GM12878 (cell line): ENCODE data around the gene GJB1. TPM values are rescaled to one million over a fixed set of nuclear protein-coding genes. Genes with fewer than 3 reads are reported as not detected.

Experiments
- ATAC-seq: fragments of 200-7000 bp; cut with Tn5 transposase; 3 replicates; pipeline ENCODE4 v1.9.1; 2020; ENCODE audit warnings: mild to moderate bottlenecking, moderate library complexity
- BruUV-seq: library from RNA; stranded (reverse); fragments of 400-500 nt; replicated peaks from 2 replicates; lab custom pipeline; 2021; lab: Mats Ljungman, UMichigan
- CTCF ChIA-PET: fragments of 300-600 bp; sonication (Branson Sonifier 250); formaldehyde crosslinking; extraction: SDS; loops from one replicate; lab custom pipeline; 2021; ENCODE audit warnings: inconsistent platforms; lab: Yijun Ruan, JAX
- POLR2A ChIA-PET: fragments of 350-600 bp; formaldehyde crosslinking; extraction: SDS; loops from one replicate; lab custom pipeline; 2021; ENCODE audit warnings: inconsistent platforms; lab: Charles Lee
- RAD21 ChIA-PET: fragments of 300-600 bp; sonication (Branson Sonifier 250); formaldehyde crosslinking; loops from one replicate; lab custom pipeline; 2023; ENCODE audit warnings: antibody characterized with exemption; ENCODE audit not compliant: unreplicated experiment; lab: Charles Lee
- SMC1A ChIA-PET: fragments of 300-600 bp; sonication (Branson Sonifier 250); formaldehyde crosslinking; loops from one replicate; lab custom pipeline; 2023; ENCODE audit not compliant: unreplicated experiment, uncharacterized antibody; lab: Charles Lee
- DNase-seq: peaks from one replicate; pipeline ENCODE4 v3.0.0-alpha.2; 2011; ENCODE audit warnings: low read depth, low spot score
- FAIRE-seq: peaks from 3 replicates; lab custom pipeline; 2011; peaks lifted over from hg19 to GRCh38; lab: Jason Lieb, UNC
- H2AFZ ChIP-seq: 2 replicates; pipeline ENCODE4 v1.6.0; 2011; ENCODE audit warnings: low read depth, low read length, control low read depth; ENCODE audit not compliant: control insufficient read depth
- H3K27ac ChIP-seq: 2 replicates; pipeline ENCODE4 v1.5.1; 2011; ENCODE audit warnings: control low read depth; ENCODE audit not compliant: control insufficient read depth, insufficient read depth
- H3K27me3 ChIP-seq, 2 experiments: replicated peaks in 1 of 2; 2 replicates each; pipeline versions ENCODE4 v1.6.0 to v1.6.1; 2011; ENCODE audit warnings: low read length in 1 of 2; ENCODE audit not compliant: control insufficient read depth in 2 of 2, insufficient read depth in 2 of 2
- H3K36me3 ChIP-seq, 2 experiments: 2 replicates each; pipeline ENCODE4 v1.5.1; 2011; ENCODE audit warnings: low read length in 1 of 2; ENCODE audit not compliant: control insufficient read depth in 2 of 2, insufficient read depth in 2 of 2
- H3K4me1 ChIP-seq: 2 replicates; pipeline ENCODE4 v1.6.1; 2011; ENCODE audit warnings: mild to moderate bottlenecking, low read length, moderate library complexity, mixed read lengths; ENCODE audit not compliant: control insufficient read depth, insufficient read depth
- H3K4me2 ChIP-seq: 2 replicates; pipeline ENCODE4 v1.6.0; 2011; ENCODE audit warnings: control low read depth; ENCODE audit not compliant: control insufficient read depth, insufficient read depth
- H3K4me3 ChIP-seq: fragments of 200-600 bp; sonication (generic); 2 replicates; pipeline ENCODE4 v1.5.1; 2016
- H3K79me2 ChIP-seq: 2 replicates; pipeline ENCODE4 v1.6.0; 2011; ENCODE audit warnings: low read length; ENCODE audit not compliant: control insufficient read depth, insufficient read depth
- H3K9ac ChIP-seq: 2 replicates; pipeline ENCODE4 v1.8.0; 2011; ENCODE audit warnings: low read length, control low read depth, mixed read lengths; ENCODE audit not compliant: control insufficient read depth, insufficient read depth
- H3K9me3 ChIP-seq: replicated peaks from 3 replicates; pipeline ENCODE4 v1.5.1; 2011; ENCODE audit warnings: mild to moderate bottlenecking, low read length; ENCODE audit not compliant: control insufficient read depth, insufficient read depth
- H4K20me1 ChIP-seq: 2 replicates; pipeline ENCODE4 v1.6.0; 2011; ENCODE audit not compliant: control insufficient read depth, insufficient read depth
- BHLHE40 ChIP-seq, 2 experiments: fragments of 450-650 bp in 1 of 2; IDR thresholded peaks; 2 replicates each; pipeline ENCODE4 v1.6.1; 2011 to 2017; ENCODE audit warnings: low read depth in 2 of 2, borderline replicate concordance in 1 of 2, improper control_type of control experiment in 1 of 2, low read length in 1 of 2, mild to moderate bottlenecking in 1 of 2
- ETV6 ChIP-seq, 2 experiments: fragments of 450-650 bp in 1 of 2; IDR thresholded peaks in 1 of 2; conservative IDR thresholded peaks in 1 of 2; 2 replicates each; pipeline ENCODE4 v1.6.1; 2014; ENCODE audit warnings: antibody characterized with exemption in 1 of 2, borderline replicate concordance in 1 of 2, low read depth in 1 of 2, mild to moderate bottlenecking in 1 of 2, moderate library complexity in 1 of 2
- NBN ChIP-seq: fragments of 450-650 bp; IDR thresholded peaks from 2 replicates; pipeline ENCODE4 v1.6.1; 2016
- RBBP5 ChIP-seq: fragments of 200-600 bp; sonication (generic); conservative IDR thresholded peaks from 2 replicates; pipeline ENCODE4 v1.6.1; 2016
- SMC3 ChIP-seq: IDR thresholded peaks from 2 replicates; pipeline ENCODE4 v1.6.1; 2011; ENCODE audit warnings: low read length, improper control_type of control experiment, borderline replicate concordance
- ZBED1 ChIP-seq: IDR thresholded peaks from 2 replicates; pipeline ENCODE4 v1.6.1; 2016; ENCODE audit warnings: borderline replicate concordance
- WGBS: methylation state at CpG from one replicate; pipeline ENCODE4 v1.1.6; 2016; ENCODE audit warnings: low lambda C conversion rate; ENCODE audit not compliant: insufficient replicate concordance, insufficient coverage; ENCODE audit errors: missing lambda C conversion rate; 5-methylcytosine and 5-hydroxymethylcytosine counted together
- in situ Hi-C: fragments of 300-500 bp; cut with MboI; formaldehyde crosslinking; loops from 9 replicates; pipeline ENCODE4 v1.14.3; 2018; ENCODE audit warnings: mixed read lengths
- intact Hi-C: fragments of 100-400 bp; cut with micrococcal nuclease; formaldehyde crosslinking; loops from one replicate; pipeline ENCODE4 v1.14.2; 2022; ENCODE audit not compliant: unreplicated experiment
- polyA plus RNA-seq, 11 experiments: library from polyadenylated mRNA; depleted of rRNA in 4 of 11; unstranded in 6 of 11; stranded (reverse) in 5 of 11; fragments of >200 nt; fragmentation: Nextera tagmentation in 4 of 11; fragmentation: Illumina TruSeq in 1 of 11; extraction: Ambion mirVana in 4 of 11; extraction: Trizol in 1 of 11; gene quantifications; 1 replicate in 1 of 11; 2 replicates in 10 of 11; pipeline versions ENCODE4 v1.2.1 to v1.2.3, GENCODE V29; 2011 to 2016; ENCODE audit warnings: inconsistent platforms in 2 of 11, missing spikeins in 2 of 11, low read depth in 1 of 11
- total RNA-seq, 4 experiments: library from RNA; depleted of rRNA in 3 of 4; stranded (reverse); fragments of >200 nt in 3 of 4; fragmentation: Illumina TruSeq in 1 of 4; extraction: Trizol in 1 of 4; gene quantifications; 2 replicates each; pipeline versions ENCODE4 v1.2.1 to v1.2.3, GENCODE V29; 2013 to 2021
- TF ChIP-seq, protein P1 (sequence below): IDR thresholded peaks from 2 replicates; pipeline ENCODE4 v1.6.1; 2011; ENCODE audit warnings: borderline replicate concordance, low read depth, mild to moderate bottlenecking, moderate library complexity, low read length; ENCODE audit not compliant: insufficient read depth, poor library complexity, severe bottlenecking
- TF ChIP-seq, protein P2 (sequence below): IDR thresholded peaks from 2 replicates; pipeline ENCODE4 v1.6.1; 2012; ENCODE audit warnings: mild to moderate bottlenecking, low read depth, low read length
- TF ChIP-seq, protein P3 (sequence below): fragments of 450-650 bp; formaldehyde crosslinking; IDR thresholded peaks from 2 replicates; pipeline ENCODE4 v1.4.0; 2022; ENCODE audit warnings: mild to moderate bottlenecking, moderate library complexity

Gene GJB1
- total and polyA plus RNA-seq, 10 of the 15 experiments (the other 5 are each of a cell fraction or from before 2014, with no cell fraction given) = not detected

DNA sequence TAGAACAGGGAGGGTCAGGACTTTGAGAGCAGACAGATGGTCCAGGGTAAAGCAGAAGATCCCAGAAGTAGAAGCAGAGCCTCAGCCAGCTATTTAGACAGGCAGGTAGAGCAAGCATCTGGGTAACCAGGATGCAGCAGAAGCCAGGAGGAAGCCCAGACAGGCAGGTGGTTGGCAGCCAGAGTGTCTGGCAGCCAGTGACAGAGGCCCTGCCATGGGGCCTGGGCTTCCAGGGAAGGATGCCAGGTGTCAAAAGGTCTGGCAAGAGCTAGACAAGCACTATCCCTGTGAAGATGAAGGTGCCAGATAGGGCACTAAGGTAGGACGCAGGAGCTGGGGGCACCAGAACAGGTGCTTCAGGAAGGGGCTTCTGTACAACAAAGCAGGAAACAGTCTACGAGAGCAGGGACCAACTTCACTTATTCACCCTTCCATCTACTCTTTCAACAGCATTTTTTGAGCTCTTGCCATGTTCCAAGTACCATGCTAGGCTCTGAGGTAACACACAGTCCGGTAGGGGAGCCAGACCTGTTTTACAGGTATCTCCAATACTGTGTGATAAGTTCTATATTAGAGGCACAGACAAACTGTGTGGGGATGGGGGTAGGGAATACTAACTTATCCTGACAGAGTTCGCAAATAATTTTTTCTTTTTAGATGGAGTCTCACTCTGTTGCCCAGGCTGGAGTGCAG, 38.1 kb upstream of the GJB1 start:
- Histone ChIP-seq H3K9ac (no peak overlapping the region), H2AFZ (no peak overlapping the region), H3K9me3 (no peaks in the 10 kb centered on the region), H3K27me3 (no peaks in the 10 kb centered on the region), H3K79me2 (no peaks in the 10 kb centered on the region; the same call in 1 of the 2 replicates), H3K4me1 (no peaks in the 10 kb centered on the region), H3K4me2 (no peak overlapping the region), H3K4me3 (no peak overlapping the region), H3K27ac (no peak overlapping the region), H3K36me3 (no peaks in the 10 kb centered on the region; a peak in 1 of 4 replicates), H4K20me1 (no peaks in the 10 kb centered on the region)
- intact Hi-C loops = loop anchor here (5.0 kb wide), 1 partner anchor 67 kb away; the partner anchor contains the start of gene ZMYM3
- RAD21 ChIA-PET = no interaction called here
- SMC1A ChIA-PET = interaction anchor here (0.5 kb wide), 1 partner anchor 159 kb away, joined by 3 read pairs; no protein-coding TSS in a partner anchor
- DNase-seq (no peak), FAIRE-seq (no peak), ATAC-seq (no peak)
- POLR2A ChIA-PET = interaction anchor here (7.8 kb wide), 1 partner anchor 12 kb away, joined by 76 read pairs; no protein-coding TSS in a partner anchor
- TF ChIP-seq ETV6 (conservative IDR thresholded peaks at IDR 0.05 in 1 of 2, IDR thresholded peaks at IDR 0.05 in 1 of 2; ENCODE audit: borderline replicate concordance in 1 of 2, low read depth in 1 of 2) = no peak
- no peak for TF ChIP-seq SMC3
- TF ChIP-seq BHLHE40 (IDR thresholded peaks at IDR 0.05; ENCODE audit: borderline replicate concordance in 1 of 2, low read depth in 2 of 2, low read length in 1 of 2) = no peak
- TF ChIP-seq ZBED1 = no peak
- TF ChIP-seq, protein P1, sequence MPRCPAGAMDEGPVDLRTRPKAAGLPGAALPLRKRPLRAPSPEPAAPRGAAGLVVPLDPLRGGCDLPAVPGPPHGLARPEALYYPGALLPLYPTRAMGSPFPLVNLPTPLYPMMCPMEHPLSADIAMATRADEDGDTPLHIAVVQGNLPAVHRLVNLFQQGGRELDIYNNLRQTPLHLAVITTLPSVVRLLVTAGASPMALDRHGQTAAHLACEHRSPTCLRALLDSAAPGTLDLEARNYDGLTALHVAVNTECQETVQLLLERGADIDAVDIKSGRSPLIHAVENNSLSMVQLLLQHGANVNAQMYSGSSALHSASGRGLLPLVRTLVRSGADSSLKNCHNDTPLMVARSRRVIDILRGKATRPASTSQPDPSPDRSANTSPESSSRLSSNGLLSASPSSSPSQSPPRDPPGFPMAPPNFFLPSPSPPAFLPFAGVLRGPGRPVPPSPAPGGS = no peak
- no peak for TF ChIP-seq NBN
- TF ChIP-seq, protein P2, sequence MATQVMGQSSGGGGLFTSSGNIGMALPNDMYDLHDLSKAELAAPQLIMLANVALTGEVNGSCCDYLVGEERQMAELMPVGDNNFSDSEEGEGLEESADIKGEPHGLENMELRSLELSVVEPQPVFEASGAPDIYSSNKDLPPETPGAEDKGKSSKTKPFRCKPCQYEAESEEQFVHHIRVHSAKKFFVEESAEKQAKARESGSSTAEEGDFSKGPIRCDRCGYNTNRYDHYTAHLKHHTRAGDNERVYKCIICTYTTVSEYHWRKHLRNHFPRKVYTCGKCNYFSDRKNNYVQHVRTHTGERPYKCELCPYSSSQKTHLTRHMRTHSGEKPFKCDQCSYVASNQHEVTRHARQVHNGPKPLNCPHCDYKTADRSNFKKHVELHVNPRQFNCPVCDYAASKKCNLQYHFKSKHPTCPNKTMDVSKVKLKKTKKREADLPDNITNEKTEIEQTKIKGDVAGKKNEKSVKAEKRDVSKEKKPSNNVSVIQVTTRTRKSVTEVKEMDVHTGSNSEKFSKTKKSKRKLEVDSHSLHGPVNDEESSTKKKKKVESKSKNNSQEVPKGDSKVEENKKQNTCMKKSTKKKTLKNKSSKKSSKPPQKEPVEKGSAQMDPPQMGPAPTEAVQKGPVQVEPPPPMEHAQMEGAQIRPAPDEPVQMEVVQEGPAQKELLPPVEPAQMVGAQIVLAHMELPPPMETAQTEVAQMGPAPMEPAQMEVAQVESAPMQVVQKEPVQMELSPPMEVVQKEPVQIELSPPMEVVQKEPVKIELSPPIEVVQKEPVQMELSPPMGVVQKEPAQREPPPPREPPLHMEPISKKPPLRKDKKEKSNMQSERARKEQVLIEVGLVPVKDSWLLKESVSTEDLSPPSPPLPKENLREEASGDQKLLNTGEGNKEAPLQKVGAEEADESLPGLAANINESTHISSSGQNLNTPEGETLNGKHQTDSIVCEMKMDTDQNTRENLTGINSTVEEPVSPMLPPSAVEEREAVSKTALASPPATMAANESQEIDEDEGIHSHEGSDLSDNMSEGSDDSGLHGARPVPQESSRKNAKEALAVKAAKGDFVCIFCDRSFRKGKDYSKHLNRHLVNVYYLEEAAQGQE = no peak
- TF ChIP-seq, protein P3, sequence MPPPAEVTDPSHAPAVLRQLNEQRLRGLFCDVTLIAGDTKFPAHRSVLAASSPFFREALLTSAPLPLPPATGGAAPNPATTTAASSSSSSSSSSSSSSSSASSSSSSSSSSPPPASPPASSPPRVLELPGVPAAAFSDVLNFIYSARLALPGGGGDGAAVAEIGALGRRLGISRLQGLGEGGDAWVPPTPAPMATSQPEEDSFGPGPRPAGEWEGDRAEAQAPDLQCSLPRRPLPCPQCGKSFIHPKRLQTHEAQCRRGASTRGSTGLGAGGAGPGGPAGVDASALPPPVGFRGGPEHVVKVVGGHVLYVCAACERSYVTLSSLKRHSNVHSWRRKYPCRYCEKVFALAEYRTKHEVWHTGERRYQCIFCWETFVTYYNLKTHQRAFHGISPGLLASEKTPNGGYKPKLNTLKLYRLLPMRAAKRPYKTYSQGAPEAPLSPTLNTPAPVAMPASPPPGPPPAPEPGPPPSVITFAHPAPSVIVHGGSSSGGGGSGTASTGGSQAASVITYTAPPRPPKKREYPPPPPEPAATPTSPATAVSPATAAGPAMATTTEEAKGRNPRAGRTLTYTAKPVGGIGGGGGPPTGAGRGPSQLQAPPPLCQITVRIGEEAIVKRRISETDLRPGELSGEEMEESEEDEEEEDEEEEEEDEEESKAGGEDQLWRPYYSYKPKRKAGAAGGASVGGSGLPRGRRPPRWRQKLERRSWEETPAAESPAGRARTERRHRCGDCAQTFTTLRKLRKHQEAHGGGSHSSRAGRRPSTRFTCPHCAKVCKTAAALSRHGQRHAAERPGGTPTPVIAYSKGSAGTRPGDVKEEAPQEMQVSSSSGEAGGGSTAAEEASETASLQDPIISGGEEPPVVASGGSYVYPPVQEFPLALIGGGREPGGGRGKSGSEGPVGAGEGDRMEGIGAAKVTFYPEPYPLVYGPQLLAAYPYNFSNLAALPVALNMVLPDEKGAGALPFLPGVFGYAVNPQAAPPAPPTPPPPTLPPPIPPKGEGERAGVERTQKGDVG (CRISPR knock-in tag) = no peak
- TF ChIP-seq RBBP5 = no peak
- in situ Hi-C loops = no loop called here
- BruUV-seq = no TSS peak
- 41% methylated on average over 3 of the region's 4 CpGs for WGBS
- CTCF ChIA-PET = interaction anchor here (1.2 kb wide), 1 partner anchor 13 kb away, joined by 3 read pairs; no protein-coding TSS in a partner anchor
